Gastrocnemius medialis (tissue), 4 donors: ENCODE results near the gene PFKM. TPM values are rescaled to one million over a fixed set of nuclear protein-coding genes. Genes with fewer than 3 reads are reported as not detected.
"Not testable (repeated sequence)": the region's sequence is repeated elsewhere in the genome, so short reads cannot be mapped to it uniquely, and the experiment has no call there.

ENCODE experiments used
- ATAC-seq, 2 donors: fragments of 150-250 bp; one replicate each; pipeline ENCODE4 v1.9.1; 2016
- DNase-seq, 2 donors: peaks; one replicate each; pipeline ENCODE4 v3.0.0-alpha.2; 2019
- H3K27ac ChIP-seq, 4 donors: fragments of 200-600 bp; sonication (generic); 1 replicate in 1 of 4; 2 replicates in 3 of 4; pipeline ENCODE4 v1.5.1; 2016 to 2018; ENCODE audit warnings: mild to moderate bottlenecking in 2 of 4, moderate library complexity in 1 of 4
- H3K27me3 ChIP-seq, 3 donors: fragments of 200-600 bp; sonication (generic) in 2 of 3; 1 replicate in 1 of 3; 2 replicates in 2 of 3; pipeline versions ENCODE4 v1.5.1 to v1.6.0; 2016 to 2019; ENCODE audit warnings: mild to moderate bottlenecking in 1 of 3, moderate library complexity in 1 of 3
- H3K36me3 ChIP-seq, 2 donors: fragments of 200-600 bp; sonication (generic) in 1 of 2; one replicate each; pipeline ENCODE4 v1.5.1; 2017 to 2018
- H3K4me1 ChIP-seq, 2 donors: fragments of 200-600 bp; sonication (generic) in 1 of 2; one replicate each; pipeline ENCODE4 v1.5.1; 2016 to 2017; ENCODE audit warnings: mild to moderate bottlenecking in 2 of 2
- H3K4me3 ChIP-seq, 4 donors: fragments of 200-600 bp; sonication (generic) in 3 of 4; 1 replicate in 1 of 4; 2 replicates in 3 of 4; pipeline ENCODE4 v1.5.1; 2016 to 2019; ENCODE audit warnings: mild to moderate bottlenecking in 2 of 4
- H3K9me3 ChIP-seq, 3 donors: fragments of 200-600 bp; sonication (generic) in 2 of 3; 1 replicate in 1 of 3; 2 replicates in 2 of 3; pipeline ENCODE4 v1.5.1; 2016 to 2019
- POLR2A ChIP-seq, 2 donors: fragments of 450-650 bp; IDR thresholded peaks; one replicate each; pipeline ENCODE4 v1.6.1; 2017; ENCODE audit warnings: antibody characterized with exemption in 2 of 2, mild to moderate bottlenecking in 2 of 2, moderate library complexity in 2 of 2
- in situ Hi-C, 4 donors: fragments of 200-750 bp; cut with MboI; loops; one replicate each; pipeline versions ENCODE4 v1.15.0 to v1.8.0; 2017; ENCODE audit warnings: low sequenced_read_pairs in 4 of 4
- intact Hi-C: fragments of 100-400 bp; cut with DNase I; formaldehyde crosslinking; loops from one replicate; pipeline ENCODE4 v1.15.1; 2023; ENCODE audit warnings: low total_unique reads
- total RNA-seq, 4 donors: library from RNA; depleted of rRNA; stranded (reverse); fragments of >200 nt; gene quantifications; one replicate each; pipeline versions ENCODE4 v1.1.0 to v1.2.3, GENCODE V29; 2016
- TF ChIP-seq, protein P1 (sequence below), 5 experiments: fragments of 450-650 bp in 3 of 5; fragments of 200-600 bp in 2 of 5; sonication (generic) in 2 of 5; IDR thresholded peaks in 4 of 5; conservative IDR thresholded peaks in 1 of 5; 1 replicate in 4 of 5; 2 replicates in 1 of 5; pipeline ENCODE4 v1.5.1; 2016 to 2019; ENCODE audit warnings: antibody characterized with exemption in 5 of 5, mild to moderate bottlenecking in 3 of 5, moderate library complexity in 3 of 5

Gene PFKM
- total RNA-seq, 4 donors from 2014 or later = 341 to 1,022 (median 763) TPM

DNA sequence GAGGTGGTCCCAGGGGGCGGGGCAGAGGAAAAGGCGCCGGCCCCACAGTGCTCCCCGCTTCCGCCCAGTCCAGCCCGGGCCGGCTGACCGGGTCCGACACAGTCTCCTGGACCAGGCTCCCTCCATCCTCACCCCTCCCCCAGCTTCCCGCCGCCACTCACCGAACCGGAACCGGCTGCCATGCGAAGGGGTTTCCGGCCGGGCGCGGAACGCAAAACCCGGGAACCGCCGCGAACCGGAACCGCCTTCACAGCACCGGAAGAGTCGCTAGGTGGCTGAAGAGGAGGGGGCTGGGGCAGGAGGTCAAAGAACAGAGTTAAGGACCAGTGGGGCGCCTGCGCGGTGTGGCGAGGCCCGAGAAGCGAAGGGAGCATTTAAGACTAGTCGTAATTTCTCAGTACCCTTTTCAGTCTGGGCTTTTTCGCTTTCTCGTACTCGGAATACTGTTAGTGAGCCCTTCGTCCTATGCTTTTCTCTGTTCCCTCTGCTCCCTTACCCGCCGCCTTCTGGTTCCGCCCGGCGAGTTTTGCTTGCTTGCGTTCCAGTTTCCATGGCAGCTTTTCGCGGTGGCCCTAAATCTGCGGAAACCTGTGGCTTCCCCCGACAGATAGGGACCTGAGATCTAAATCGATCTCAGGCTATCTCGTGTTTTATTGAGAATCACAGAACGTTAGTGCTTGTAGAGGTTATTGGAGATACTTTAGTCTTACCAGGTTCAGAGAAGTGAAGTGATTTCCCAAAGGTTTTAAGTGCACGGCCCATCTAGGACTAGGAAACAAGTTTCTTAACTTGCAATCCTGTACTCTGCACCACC is 13.1 kb upstream of the PFKM start, which contains the start of gene SENP1:
Gene SENP1 (minus strand): TSS at position 213 of the 814 bp plus-strand sequence. CDS start 4,607 bp downstream, outside the sequence.
- no peaks in the 10 kb centered on the region for H3K36me3 ChIP-seq
- peak; percentile 81 to 87 for DNase-seq
- no peaks in the 10 kb centered on the region for H3K27me3 ChIP-seq
- peaks cover 20 to 27% of the 10 kb centered on the region in 2 donors for H3K4me1 ChIP-seq
- TF ChIP-seq, protein P1, sequence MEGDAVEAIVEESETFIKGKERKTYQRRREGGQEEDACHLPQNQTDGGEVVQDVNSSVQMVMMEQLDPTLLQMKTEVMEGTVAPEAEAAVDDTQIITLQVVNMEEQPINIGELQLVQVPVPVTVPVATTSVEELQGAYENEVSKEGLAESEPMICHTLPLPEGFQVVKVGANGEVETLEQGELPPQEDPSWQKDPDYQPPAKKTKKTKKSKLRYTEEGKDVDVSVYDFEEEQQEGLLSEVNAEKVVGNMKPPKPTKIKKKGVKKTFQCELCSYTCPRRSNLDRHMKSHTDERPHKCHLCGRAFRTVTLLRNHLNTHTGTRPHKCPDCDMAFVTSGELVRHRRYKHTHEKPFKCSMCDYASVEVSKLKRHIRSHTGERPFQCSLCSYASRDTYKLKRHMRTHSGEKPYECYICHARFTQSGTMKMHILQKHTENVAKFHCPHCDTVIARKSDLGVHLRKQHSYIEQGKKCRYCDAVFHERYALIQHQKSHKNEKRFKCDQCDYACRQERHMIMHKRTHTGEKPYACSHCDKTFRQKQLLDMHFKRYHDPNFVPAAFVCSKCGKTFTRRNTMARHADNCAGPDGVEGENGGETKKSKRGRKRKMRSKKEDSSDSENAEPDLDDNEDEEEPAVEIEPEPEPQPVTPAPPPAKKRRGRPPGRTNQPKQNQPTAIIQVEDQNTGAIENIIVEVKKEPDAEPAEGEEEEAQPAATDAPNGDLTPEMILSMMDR (IDR thresholded peaks at IDR 0.05 in 4 of 5, conservative IDR thresholded peaks at IDR 0.05 in 1 of 5) = peak in 4 of 5 experiments; percentile 6 to 51 (median 42)
- TF ChIP-seq POLR2A (IDR thresholded peaks at IDR 0.05) = peak; percentile 38 to 46
- peak within 1 kb of the TSS; percentile 87 to 96 (median 90) for H3K27ac ChIP-seq
- H3K4me3 ChIP-seq = peak within 1 kb of the TSS; percentile 77 to 92 (median 89)
- H3K9me3 ChIP-seq = no peaks in the 10 kb centered on the region
- in situ Hi-C loops = no loop called here
- intact Hi-C loops = loop anchor here (1.0 to 10.0 kb wide), 3 partner anchors 57 to 399 kb away; partner anchors contain the start of genes RPAP3 and ZNF641
- peak; percentile 94 to 97 for ATAC-seq

DNA sequence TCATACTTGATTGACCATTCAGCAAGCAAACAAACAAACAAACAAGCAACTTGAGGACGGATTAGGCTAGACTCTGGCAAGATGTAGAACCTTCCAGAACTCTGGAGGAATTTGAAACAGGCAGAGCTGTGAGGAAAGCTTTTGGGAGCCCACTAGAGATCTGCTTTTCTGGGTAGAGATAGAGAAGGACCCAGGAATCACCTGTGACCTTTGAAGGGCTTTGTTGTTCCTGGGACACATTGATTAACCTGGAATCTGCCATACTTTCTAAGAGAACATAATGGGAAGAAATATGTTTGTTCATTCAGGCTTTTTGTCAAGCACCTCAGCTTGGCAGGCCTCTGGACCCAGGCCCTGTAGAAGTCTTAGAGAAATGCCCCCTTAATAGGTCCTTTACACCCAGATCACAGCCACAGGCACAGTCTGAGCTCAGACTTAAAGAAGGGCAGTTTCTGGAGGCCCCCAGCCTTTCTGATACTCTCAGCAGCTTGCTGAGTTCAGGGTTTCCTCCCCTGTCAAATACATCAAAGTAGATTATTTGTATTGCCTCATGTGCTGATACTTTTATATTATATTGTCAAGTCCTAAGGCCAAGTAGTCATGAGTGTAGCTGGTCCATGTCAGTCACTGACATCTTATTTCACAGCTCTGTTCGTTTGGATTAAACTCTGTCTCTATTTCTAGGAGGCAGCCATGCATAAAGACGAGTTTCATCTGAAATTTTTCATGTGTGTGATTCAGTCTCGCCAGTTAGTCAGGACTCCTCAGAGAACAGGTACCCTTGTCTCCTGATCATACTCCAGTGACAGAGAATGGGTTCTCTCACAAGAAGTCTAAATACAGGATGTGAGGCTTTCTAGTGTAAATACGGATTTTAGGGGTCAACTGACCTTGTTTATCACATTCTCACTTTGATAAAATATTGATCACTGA is 12.2 kb upstream of the PFKM start:
- H3K4me3 ChIP-seq = peak overlapping the region; percentile 77 to 92 (median 89)
- no peaks in the 10 kb centered on the region for H3K36me3 ChIP-seq
- peaks cover 20 to 27% of the 10 kb centered on the region in 2 donors for H3K4me1 ChIP-seq
- H3K27me3 ChIP-seq = no peaks in the 10 kb centered on the region
- intact Hi-C loops = loop anchor here (5.0 to 10.0 kb wide), 2 partner anchors 248 to 400 kb away; partner anchors contain the start of genes RPAP3 and ZNF641
- peak overlapping the region; percentile 87 to 96 (median 90) for H3K27ac ChIP-seq
- no peak for DNase-seq
- ATAC-seq = no peak
- no peak for TF ChIP-seq POLR2A (IDR thresholded peaks at IDR 0.05)
- TF ChIP-seq, protein P1 (IDR thresholded peaks at IDR 0.05 in 4 of 5, conservative IDR thresholded peaks at IDR 0.05 in 1 of 5) = no peak
- in situ Hi-C loops = no loop called here
- no peaks in the 10 kb centered on the region for H3K9me3 ChIP-seq

DNA sequence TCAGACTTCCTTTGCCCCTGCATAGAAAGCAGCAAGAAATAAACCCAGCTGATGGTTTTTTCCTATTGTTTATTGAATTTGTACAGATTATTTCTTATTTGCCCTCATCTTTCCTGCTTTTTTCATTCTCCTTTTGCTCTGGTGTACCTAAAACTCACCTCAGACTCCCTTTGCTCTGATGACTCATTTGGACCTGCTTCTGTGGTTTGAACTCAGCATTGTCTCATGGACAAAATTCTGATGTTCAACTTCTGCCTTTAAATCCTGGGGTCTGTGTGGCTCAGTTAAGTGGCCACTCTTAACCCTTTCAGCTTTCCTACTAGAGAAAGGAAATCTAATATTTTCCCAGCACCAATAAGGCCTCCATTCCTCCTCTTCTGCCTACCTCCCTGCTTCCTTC is 9.7 kb upstream of the PFKM start:
- intact Hi-C loops (loop anchor here (5.0 to 10.0 kb wide), 2 partner anchors 245 to 402 kb away; partner anchors contain the start of genes RPAP3 and ZNF641), in situ Hi-C loops (no loop called here)
- Histone ChIP-seq H3K4me1 (peaks cover 17% of the 10 kb centered on the region in 2 donors), H3K36me3 (no peaks in the 10 kb centered on the region), H3K4me3 (no peak overlapping the region), H3K27me3 (no peaks in the 10 kb centered on the region), H3K9me3 (no peaks in the 10 kb centered on the region), H3K27ac (no peak overlapping the region)
- ATAC-seq = no peak
- TF ChIP-seq POLR2A (IDR thresholded peaks at IDR 0.05) = no peak
- TF ChIP-seq, protein P1 (IDR thresholded peaks at IDR 0.05 in 4 of 5, conservative IDR thresholded peaks at IDR 0.05 in 1 of 5) = no peak
- DNase-seq = no peak

- DNase-seq = no peak
- Histone ChIP-seq H3K27me3 (no peaks in the 10 kb centered on the region), H3K4me1 (peaks cover 8 to 9% of the 10 kb centered on the region in 2 donors), H3K36me3 (no peaks in the 10 kb centered on the region), H3K27ac (no peak overlapping the region), H3K9me3 (no peaks in the 10 kb centered on the region), H3K4me3 (no peak overlapping the region)
- in situ Hi-C loops (no loop called here), intact Hi-C loops (no loop called here)
- TF ChIP-seq, protein P1 (IDR thresholded peaks at IDR 0.05 in 4 of 5, conservative IDR thresholded peaks at IDR 0.05 in 1 of 5) = no peak
- TF ChIP-seq POLR2A (IDR thresholded peaks at IDR 0.05) = no peak
- no peak for ATAC-seq
Measured at GRCh38 chr12:48110691-48111311, 8.4 kb upstream of the PFKM start.

DNA sequence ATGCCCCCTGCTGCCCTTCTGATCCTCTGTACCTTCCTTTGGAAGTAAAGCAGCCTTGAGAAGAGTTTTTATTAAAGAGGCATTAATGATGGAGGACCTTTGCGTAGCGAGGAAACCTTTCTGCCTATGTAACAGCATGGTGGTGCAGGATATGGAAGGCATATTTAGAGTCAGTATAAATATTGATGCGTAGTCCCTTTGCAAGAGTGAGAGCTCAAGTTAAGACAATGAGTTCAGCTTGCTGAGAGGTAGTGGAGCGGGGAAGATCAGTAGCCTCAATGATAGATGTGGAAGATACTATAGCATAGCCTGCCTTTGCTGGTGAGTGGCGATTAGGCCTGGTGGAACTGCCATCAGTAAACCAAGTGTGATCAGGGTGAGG is 7.9 kb upstream of the PFKM start:
- H3K27ac ChIP-seq, in situ Hi-C loops, DNase-seq, H3K9me3 ChIP-seq, H3K4me3 ChIP-seq, H3K36me3 ChIP-seq, ATAC-seq, intact Hi-C loops, H3K27me3 ChIP-seq, H3K4me1 ChIP-seq: not testable (repeated sequence)
